SK-N-MC (cell line): ENCODE measurements around the gene STARD13.

Experiments used
- DNase-seq: peaks from one replicate; pipeline ENCODE4 v3.0.0-alpha.2; 2011; ENCODE audit warnings: low read depth, low spot score
- H3K27ac ChIP-seq: fragments of 200-600 bp; sonication (generic); 2 replicates; pipeline ENCODE4 v1.5.1; 2016; ENCODE audit warnings: mixed run types
- H3K36me3 ChIP-seq: fragments of 200-600 bp; sonication (generic); 2 replicates; pipeline ENCODE4 v1.6.1; 2017; ENCODE audit warnings: antibody characterized with exemption, low read length, mixed read lengths; ENCODE audit not compliant: insufficient read depth
- H3K4me3 ChIP-seq: fragments of 200-600 bp; sonication (generic); 2 replicates; pipeline ENCODE4 v1.5.1; 2016
- H3K9ac ChIP-seq: fragments of 200-600 bp; sonication (generic); 2 replicates; pipeline ENCODE4 v1.8.0; 2017; ENCODE audit warnings: mixed run types, mixed read lengths; ENCODE audit not compliant: insufficient read length
- H3K9me3 ChIP-seq: fragments of 200-600 bp; sonication (generic); 2 replicates; pipeline ENCODE4 v1.6.1; 2017; ENCODE audit warnings: low read depth, mild to moderate bottlenecking, antibody characterized with exemption, low read length, moderate library complexity, mixed read lengths
- EZH2 ChIP-seq: fragments of 200-600 bp; sonication (generic); IDR thresholded peaks from one replicate; pipeline ENCODE4 v1.6.1; 2017; ENCODE audit warnings: antibody characterized with exemption
- FOXP2 ChIP-seq: optimal IDR thresholded peaks from 2 replicates; pipeline ENCODE3; 2011; ENCODE audit warnings: mild to moderate bottlenecking, moderate library complexity; ENCODE audit not compliant: insufficient read depth; ENCODE audit errors: extremely low read length, control extremely low read depth
- POLR2AphosphoS5 ChIP-seq: IDR thresholded peaks from 2 replicates; pipeline ENCODE4 v1.6.1; 2012; ENCODE audit warnings: mild to moderate bottlenecking, low read depth, low read length, borderline replicate concordance

Gene STARD13

DNA sequence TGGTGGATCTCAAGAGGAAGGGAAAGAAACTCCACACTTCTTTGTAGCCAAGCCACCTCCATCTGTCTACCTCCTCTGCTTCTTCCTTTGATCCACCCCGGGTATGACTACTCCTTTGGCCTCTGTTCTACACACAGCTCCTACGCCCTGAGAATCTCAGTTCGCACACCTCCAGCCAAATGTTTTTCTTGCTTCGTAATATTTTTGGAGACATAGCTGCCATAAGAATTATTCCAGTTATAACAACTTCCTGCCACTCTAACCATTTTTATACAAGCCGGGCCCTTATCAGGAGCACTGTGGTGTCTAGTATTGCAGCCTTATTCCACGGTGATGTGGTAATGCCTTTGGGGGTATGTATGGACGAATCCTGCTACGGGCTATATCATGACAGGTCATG lies 126.7 kb downstream of the STARD13 start:
- Histone ChIP-seq H3K27ac (no peak overlapping the region), H3K9me3 (no peaks in the 10 kb centered on the region), H3K36me3 (peaks cover 18% of the 10 kb centered on the region), H3K9ac (no peak overlapping the region), H3K4me3 (no peak overlapping the region)
- TF ChIP-seq POLR2AphosphoS5 (no peak), EZH2 (no peak), FOXP2 (no peak)
- DNase-seq: no peak

DNA sequence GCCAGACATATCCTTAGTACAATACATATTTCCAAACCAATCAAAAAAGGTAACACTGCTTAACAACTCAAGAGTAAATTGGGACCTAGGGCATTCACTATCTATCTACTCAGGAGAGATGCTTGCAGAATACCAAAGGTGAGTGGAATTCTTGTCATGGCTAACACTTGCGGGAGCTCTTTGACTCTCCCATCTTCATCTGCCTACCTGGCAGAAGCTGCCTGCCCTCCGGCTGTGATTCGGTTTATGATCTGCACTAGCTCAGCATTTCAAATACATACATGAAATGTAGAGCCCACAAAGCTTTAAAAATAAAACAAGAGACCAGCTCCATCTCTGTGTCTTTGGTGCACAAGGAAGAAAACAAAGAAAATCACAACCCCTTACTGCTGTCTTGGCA lies 127.3 kb downstream of the STARD13 start:
- no peak for DNase-seq
- TF ChIP-seq EZH2 (no peak), FOXP2 (no peak), POLR2AphosphoS5 (no peak)
- Histone ChIP-seq H3K9ac (no peak overlapping the region), H3K36me3 (peaks cover 17% of the 10 kb centered on the region; the same call in 1 of the 2 replicates), H3K9me3 (no peaks in the 10 kb centered on the region), H3K4me3 (no peak overlapping the region), H3K27ac (no peak overlapping the region)

DNA sequence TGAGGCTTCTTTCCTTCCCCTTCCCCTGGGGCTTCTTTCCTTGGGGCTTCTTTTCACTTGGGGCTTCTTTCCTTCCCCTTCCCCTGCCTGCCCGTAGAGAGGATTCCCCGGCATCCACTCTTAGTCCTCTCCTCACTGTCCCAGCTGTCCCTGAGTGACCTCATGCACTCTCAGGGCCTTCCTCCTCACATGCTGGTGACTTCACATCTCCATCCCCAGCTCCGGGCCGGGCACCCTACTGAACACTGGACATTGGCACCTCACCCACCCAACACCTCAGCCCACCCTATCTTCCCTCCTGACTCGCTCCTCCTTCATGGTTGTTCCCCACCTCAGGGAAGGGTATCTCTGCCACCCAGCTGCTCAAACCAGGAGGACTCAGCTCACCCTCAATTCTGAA lies 130.6 kb downstream of the STARD13 start:
- no peaks in the 10 kb centered on the region for H3K9me3 ChIP-seq
- no peak for DNase-seq

DNA sequence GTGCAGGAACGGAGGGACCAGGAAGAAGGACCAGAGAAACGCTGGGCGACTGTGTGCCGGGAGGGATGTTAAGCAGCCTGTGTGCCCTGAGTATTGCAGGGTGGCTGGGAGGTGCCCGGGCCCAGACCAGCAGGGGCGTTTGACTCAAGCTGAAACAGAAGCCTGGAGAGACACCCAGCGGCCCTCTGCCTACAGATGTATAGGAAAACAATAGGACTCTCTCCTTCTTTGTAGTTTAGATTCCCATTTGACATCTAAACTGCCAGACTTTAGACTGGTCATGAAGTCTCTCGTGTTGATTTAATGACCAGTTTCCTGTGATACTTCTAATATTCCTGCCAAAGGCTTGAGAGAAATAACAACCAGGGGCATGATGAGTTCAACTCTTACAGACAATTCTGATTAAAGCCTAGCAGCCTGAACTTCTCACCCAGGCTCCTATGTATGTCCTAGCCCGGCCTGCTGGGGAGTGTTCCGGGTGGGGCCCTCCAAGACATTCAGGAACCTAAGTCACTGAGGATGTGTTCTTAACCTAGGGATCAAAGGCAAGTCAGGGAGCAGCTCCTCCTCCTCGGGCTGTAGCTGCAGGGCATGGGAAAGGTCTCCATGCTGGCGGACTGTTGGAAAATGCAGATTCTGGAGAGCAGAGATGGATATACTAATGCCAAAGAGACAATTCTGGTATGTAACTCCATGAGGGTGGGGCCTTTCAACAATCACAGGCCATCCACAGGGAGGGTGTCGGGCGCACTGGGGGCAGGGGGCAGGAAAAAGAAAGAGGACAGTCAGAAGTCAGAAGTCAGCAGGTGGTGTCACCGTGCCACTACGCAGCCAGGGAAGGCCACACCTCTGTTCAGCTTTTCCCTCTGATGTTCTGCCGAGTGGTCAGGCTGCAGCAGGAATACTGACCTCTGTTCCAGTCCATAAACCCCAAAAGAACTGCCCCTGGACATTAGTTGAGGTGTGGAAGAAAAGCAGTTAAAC lies 131.8 kb downstream of the STARD13 start:
- H3K36me3 ChIP-seq: no peaks in the 10 kb centered on the region
- DNase-seq: no peak
- TF ChIP-seq POLR2AphosphoS5 (no peak), EZH2 (no peak), FOXP2 (no peak)
- no peak overlapping the region for H3K9ac ChIP-seq
- no peaks in the 10 kb centered on the region for H3K9me3 ChIP-seq
- H3K27ac ChIP-seq: no peak overlapping the region
- no peak overlapping the region for H3K4me3 ChIP-seq

More for the DNA sequence above, 130.6 kb downstream of the STARD13 start:
- H3K27ac ChIP-seq: no peak overlapping the region
- H3K4me3 ChIP-seq: no peak overlapping the region
- no peak overlapping the region for H3K9ac ChIP-seq
- no peak for TF ChIP-seq POLR2AphosphoS5
- TF ChIP-seq EZH2: no peak
- TF ChIP-seq FOXP2: no peak
- H3K36me3 ChIP-seq: no peaks in the 10 kb centered on the region

DNA sequence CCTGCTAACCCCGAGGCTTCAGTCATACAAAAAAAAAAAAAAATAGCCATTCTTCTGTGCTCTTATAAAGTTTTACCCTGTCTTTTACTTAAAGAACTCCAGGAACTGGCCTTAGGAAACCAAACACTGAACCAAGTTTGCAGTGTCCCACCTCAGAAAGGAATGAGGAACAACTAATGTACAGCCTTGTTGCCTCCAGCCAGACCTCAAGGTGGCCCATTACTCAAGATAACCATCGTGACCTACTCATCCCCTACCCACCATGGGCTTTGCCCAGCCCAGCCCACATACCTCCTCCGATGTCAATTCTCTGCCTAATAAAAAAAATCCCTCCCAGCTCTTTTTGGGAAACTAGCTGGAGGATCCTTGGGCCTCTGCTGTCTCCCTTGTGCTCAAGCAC lies 133.2 kb downstream of the STARD13 start:
- Histone ChIP-seq H3K9me3 (no peaks in the 10 kb centered on the region), H3K36me3 (no peaks in the 10 kb centered on the region), H3K4me3 (no peak overlapping the region), H3K27ac (no peak overlapping the region), H3K9ac (no peak overlapping the region)
- DNase-seq: no peak
- TF ChIP-seq FOXP2 (no peak), POLR2AphosphoS5 (no peak), EZH2 (no peak)

DNA sequence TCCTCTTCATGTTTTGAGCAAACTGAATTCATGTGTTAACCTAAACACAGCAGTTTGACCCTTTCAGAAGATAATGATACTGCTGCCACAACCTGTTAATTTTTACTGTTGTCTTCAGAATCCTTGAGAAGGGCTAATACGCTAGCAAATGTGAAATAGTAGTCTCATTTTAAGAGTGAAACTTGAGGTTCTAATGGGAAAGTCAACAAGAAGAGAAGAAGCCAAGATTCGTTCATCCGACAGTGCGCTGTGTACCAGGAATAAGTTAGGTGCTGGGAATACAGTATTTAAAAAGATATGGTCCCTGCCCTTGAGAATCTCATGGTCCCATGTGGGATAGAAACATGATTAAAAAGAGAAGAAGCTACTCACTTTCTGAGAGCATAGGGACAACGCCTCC lies 134.9 kb downstream of the STARD13 start:
- Histone ChIP-seq H3K9ac (no peak overlapping the region), H3K36me3 (no peaks in the 10 kb centered on the region), H3K4me3 (no peak overlapping the region), H3K27ac (no peak overlapping the region), H3K9me3 (no peaks in the 10 kb centered on the region)
- TF ChIP-seq FOXP2: no peak
- TF ChIP-seq EZH2: no peak
- no peak for TF ChIP-seq POLR2AphosphoS5
- no peak for DNase-seq

DNA sequence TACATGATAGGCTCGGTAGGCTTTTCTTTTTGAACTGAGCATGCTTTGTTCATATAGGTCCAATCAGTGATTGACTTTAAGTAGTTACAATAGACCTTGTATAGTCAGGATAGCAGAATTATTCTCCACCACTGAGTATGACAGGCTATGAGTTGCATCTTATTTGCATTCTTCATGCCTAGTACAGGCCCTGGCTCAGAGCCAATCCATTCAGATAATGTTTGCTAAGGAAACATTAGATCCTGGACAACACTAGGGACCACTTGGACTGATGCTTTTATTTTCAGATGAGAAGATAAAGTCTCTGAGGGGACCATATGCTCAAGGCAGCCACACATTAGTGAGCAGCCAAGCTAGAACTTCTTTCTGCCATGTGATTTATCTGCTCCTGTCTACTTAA lies 135.4 kb downstream of the STARD13 start:
- Histone ChIP-seq H3K9ac (no peak overlapping the region), H3K36me3 (no peaks in the 10 kb centered on the region), H3K4me3 (no peak overlapping the region), H3K9me3 (no peaks in the 10 kb centered on the region), H3K27ac (no peak overlapping the region)
- TF ChIP-seq POLR2AphosphoS5 (no peak), EZH2 (no peak), FOXP2 (no peak)
- no peak for DNase-seq

DNA sequence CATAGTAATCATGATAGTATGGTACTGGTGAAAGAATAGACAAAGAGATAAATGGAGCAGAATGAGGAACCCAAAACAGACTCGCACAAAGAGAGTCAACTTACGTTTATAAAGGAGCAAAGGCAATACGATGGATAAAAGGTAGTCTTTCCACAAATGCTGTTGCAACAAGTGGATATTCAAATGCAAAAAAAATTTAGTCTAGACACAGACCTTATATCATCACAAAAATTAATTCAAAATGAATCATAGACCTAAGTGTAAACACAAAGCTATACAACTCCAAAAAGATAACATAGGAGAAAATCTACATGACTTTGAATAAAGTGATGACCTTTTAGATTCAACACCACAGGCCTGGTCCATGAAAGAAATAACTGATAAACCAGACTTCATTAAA lies 137.7 kb downstream of the STARD13 start:
- no peaks in the 10 kb centered on the region; the same call in 1 of the 2 replicates for H3K36me3 ChIP-seq
- no peak for DNase-seq
- no peak overlapping the region for H3K4me3 ChIP-seq
- no peak overlapping the region for H3K9ac ChIP-seq
- H3K27ac ChIP-seq: no peak overlapping the region
- TF ChIP-seq EZH2 (no peak), POLR2AphosphoS5 (no peak), FOXP2 (no peak)
- no peaks in the 10 kb centered on the region for H3K9me3 ChIP-seq
